Measurements from ENCODE around the gene EDC4.
A peak's percentile ranks its signal among the peaks of the same experiment; 100 is the strongest.

Gene EDC4

GRCh38 chr16:67842509-67843342 is 30.1 kb upstream of the EDC4 start:
- H3K36me3 Mint-ChIP-seq (ENCODE audit: low read depth) = no peaks in the 10 kb centered on the region
- TF ChIP-seq CTCF (IDR thresholded peaks at IDR 0.05; ENCODE audit: unreplicated experiment in 3 of 3) = peak in 1 of 3 experiments; percentile 28
- H3K27me3 Mint-ChIP-seq (ENCODE audit: low read depth) = peaks cover 4% of the 10 kb centered on the region
- H3K4me1 Mint-ChIP-seq = peaks cover 43% of the 10 kb centered on the region
- no peaks in the 10 kb centered on the region for H3K9me3 Mint-ChIP-seq
- H3K4me3 Mint-ChIP-seq = peak overlapping the region; percentile 95 to 97 (median 96)
- peak overlapping the region; percentile 96 to 99 (median 97) for H3K27ac Mint-ChIP-seq

- H3K4me1 Mint-ChIP-seq = peaks cover 48% of the 10 kb centered on the region
- H3K27me3 Mint-ChIP-seq (ENCODE audit: low read depth) = peaks cover 4% of the 10 kb centered on the region
- no peaks in the 10 kb centered on the region for H3K9me3 Mint-ChIP-seq
- H3K27ac Mint-ChIP-seq = peak overlapping the region; percentile 96 to 99 (median 97)
- H3K36me3 Mint-ChIP-seq (ENCODE audit: low read depth) = no peaks in the 10 kb centered on the region
- H3K4me3 Mint-ChIP-seq = peak overlapping the region; percentile 95 to 97 (median 96)
- TF ChIP-seq CTCF (IDR thresholded peaks at IDR 0.05; ENCODE audit: unreplicated experiment in 3 of 3) = no peak
Measured at GRCh38 chr16:67843343-67843765, 29.5 kb upstream of the EDC4 start.

- peak in 1 of 3 experiments; percentile 9 for TF ChIP-seq CTCF (IDR thresholded peaks at IDR 0.05; ENCODE audit: unreplicated experiment in 3 of 3)
- peak overlapping the region; percentile 90 to 96 (median 96) for H3K27ac Mint-ChIP-seq
- peaks cover 4% of the 10 kb centered on the region for H3K36me3 Mint-ChIP-seq (ENCODE audit: low read depth)
- peak overlapping the region; percentile 95 to 97 (median 96) for H3K4me3 Mint-ChIP-seq
- peaks cover 4% of the 10 kb centered on the region for H3K27me3 Mint-ChIP-seq (ENCODE audit: low read depth)
- no peaks in the 10 kb centered on the region for H3K9me3 Mint-ChIP-seq
- H3K4me1 Mint-ChIP-seq = peaks cover 51% of the 10 kb centered on the region
Measured at GRCh38 chr16:67844497-67844896, 28.4 kb upstream of the EDC4 start.

- H3K27ac Mint-ChIP-seq = peak overlapping the region; percentile 96 to 98 (median 98)
- H3K27me3 Mint-ChIP-seq (ENCODE audit: low read depth) = peaks cover 4% of the 10 kb centered on the region
Measured at GRCh38 chr16:67845291-67846062, 27.4 kb upstream of the EDC4 start.

GRCh38 chr16:67846063-67846319 is 26.9 kb upstream of the EDC4 start:
- no peak for TF ChIP-seq CTCF (IDR thresholded peaks at IDR 0.05; ENCODE audit: unreplicated experiment in 3 of 3)
- no peaks in the 10 kb centered on the region for H3K9me3 Mint-ChIP-seq
- H3K4me3 Mint-ChIP-seq = peak overlapping the region; percentile 89 to 97 (median 90)
- peaks cover 4% of the 10 kb centered on the region for H3K36me3 Mint-ChIP-seq (ENCODE audit: low read depth)
- H3K27me3 Mint-ChIP-seq (ENCODE audit: low read depth) = peaks cover 4% of the 10 kb centered on the region
- peaks cover 51% of the 10 kb centered on the region for H3K4me1 Mint-ChIP-seq
- H3K27ac Mint-ChIP-seq = peak overlapping the region; percentile 96 to 98 (median 98)

More at GRCh38 chr16:67845291-67846062, 27.4 kb upstream of the EDC4 start:
- Mint-ChIP-seq H3K9me3 (no peaks in the 10 kb centered on the region), H3K4me1 (peaks cover 51% of the 10 kb centered on the region), H3K4me3 (peak overlapping the region; percentile 89 to 97 (median 90)), H3K36me3 (ENCODE audit: low read depth) (peaks cover 4% of the 10 kb centered on the region)
- TF ChIP-seq CTCF (IDR thresholded peaks at IDR 0.05; ENCODE audit: unreplicated experiment in 3 of 3) = no peak

All from nephron (organoid).